ENCODE results near the gene PSMB8. TPM values are rescaled to one million over a fixed set of nuclear protein-coding genes. Genes with fewer than 3 reads are reported as not detected.

The PSMB8 gene
- 18.2 to 24.9 TPM (median 19.5 TPM) in 5 replicates for total RNA-seq (2022; extraction: Qiagen RNA extraction; ENCODE audit: low read depth)

GRCh38 chr6:32843979-32844838 lies at the start of gene PSMB8:
TSS of gene PSMB8 (minus strand) at chr6:32844047. CDS start at chr6:32843996, 51 bp downstream.

DNA sequence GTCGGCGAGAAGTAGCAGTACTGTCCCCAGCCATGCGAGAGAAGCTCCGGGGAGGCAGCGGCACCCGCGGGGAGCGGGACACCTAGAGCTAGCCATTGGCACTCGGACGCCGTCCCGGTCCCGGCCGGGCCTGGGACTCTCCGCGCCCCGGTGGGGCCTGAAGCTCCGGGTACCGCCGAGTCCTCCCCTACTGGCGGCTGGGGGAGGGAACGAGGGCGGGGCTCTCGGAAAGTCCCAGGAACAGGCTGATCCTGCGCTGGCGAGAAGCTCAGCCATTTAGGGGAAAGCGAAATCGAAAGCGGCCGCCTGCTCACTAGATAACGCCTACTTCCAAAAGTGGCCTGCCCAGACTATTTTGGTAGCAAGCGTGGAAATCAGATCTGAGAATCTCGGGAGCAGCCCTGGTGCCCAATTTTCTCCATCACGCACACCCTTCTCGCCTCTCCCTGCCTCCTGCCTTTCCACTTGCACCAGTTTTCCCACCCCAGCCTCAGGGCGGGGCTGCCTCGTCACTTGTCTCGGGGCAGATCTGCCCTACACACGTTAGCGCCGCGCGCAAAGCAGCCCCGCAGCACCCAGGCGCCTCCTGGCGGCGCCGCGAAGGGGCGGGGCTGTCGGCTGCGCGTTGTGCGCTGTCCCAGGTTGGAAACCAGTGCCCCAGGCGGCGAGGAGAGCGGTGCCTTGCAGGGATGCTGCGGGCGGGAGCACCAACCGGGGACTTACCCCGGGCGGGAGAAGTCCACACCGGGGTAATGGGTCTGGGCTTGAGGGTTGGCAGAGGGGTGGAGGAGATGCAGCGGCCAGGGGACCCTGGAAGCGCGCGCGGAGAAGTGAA lies 9.9 kb upstream of the PSMB8 start, which contains the start of the genes PSMB9 and TAP1:
Gene PSMB9 (plus strand): TSS at position 652 of the 835 bp plus-strand sequence. CDS start 38 bp downstream, at position 690.
Gene TAP1 (minus strand): TSS at position 164 of the 835 bp plus-strand sequence. CDS start 68 bp downstream, at position 96.

GRCh38 chr6:32838114-32838958 lies 5.5 kb downstream of the PSMB8 start, which contains the start of gene TAP2:
TSS of gene TAP2 (minus strand) at chr6:32838739. CDS start at chr6:32838233, 506 bp downstream.

GRCh38 chr6:32816746-32817204 lies 27.1 kb downstream of the PSMB8 start, which contains the start of gene HLA-DOB:
TSS of gene HLA-DOB (minus strand) at chr6:32817002. CDS start at chr6:32816951, 51 bp downstream.

Other genes with a start within 250 kb of the PSMB8 start
- gene HLA-DQA1, start 206.6 kb downstream of the PSMB8 start, total RNA-seq (2022; extraction: Qiagen RNA extraction; ENCODE audit: low read depth), result not detected in 5 replicates
- not detected in 5 replicates for gene HLA-DQB1, start 177.4 kb downstream of the PSMB8 start, total RNA-seq (2022; extraction: Qiagen RNA extraction; ENCODE audit: low read depth)
- gene HLA-DQA2, start 102.7 kb downstream of the PSMB8 start, total RNA-seq (2022; extraction: Qiagen RNA extraction; ENCODE audit: low read depth), result not detected in 5 replicates
- not detected in 5 replicates for gene HLA-DQB2, start 80.5 kb downstream of the PSMB8 start, total RNA-seq (2022; extraction: Qiagen RNA extraction; ENCODE audit: low read depth)
- gene HLA-DOB, start 27.0 kb downstream of the PSMB8 start, total RNA-seq (2022; extraction: Qiagen RNA extraction; ENCODE audit: low read depth), result 0.18 to 0.36 TPM (median 0.30 TPM) in 4 of 5 replicates, not detected in the other
- gene TAP2, start 5.3 kb downstream of the PSMB8 start, total RNA-seq (2022; extraction: Qiagen RNA extraction; ENCODE audit: low read depth), result 13.2 to 21.8 TPM (median 16.8 TPM) in 5 replicates
- 34.1 to 42.0 TPM (median 39.9 TPM) in 5 replicates for gene TAP1, start 9.7 kb upstream of the PSMB8 start, total RNA-seq (2022; extraction: Qiagen RNA extraction; ENCODE audit: low read depth)
- gene PSMB9, start 10.1 kb upstream of the PSMB8 start, total RNA-seq (2022; extraction: Qiagen RNA extraction; ENCODE audit: low read depth), result 15.8 to 26.0 TPM (median 18.9 TPM) in 5 replicates
- 1.1 to 2.3 TPM (median 1.4 TPM) in 5 replicates for gene HLA-DMB, start 97.0 kb upstream of the PSMB8 start, total RNA-seq (2022; extraction: Qiagen RNA extraction; ENCODE audit: low read depth)
- 2.4 to 4.1 TPM (median 2.5 TPM) in 5 replicates for gene HLA-DMA, start 109.0 kb upstream of the PSMB8 start, total RNA-seq (2022; extraction: Qiagen RNA extraction; ENCODE audit: low read depth)
- gene BRD2, start 124.5 kb upstream of the PSMB8 start, total RNA-seq (2022; extraction: Qiagen RNA extraction; ENCODE audit: low read depth), result 110 to 139 TPM (median 125 TPM) in 5 replicates
- 0.03 to 0.14 TPM in 2 of 5 replicates, not detected in the others for gene HLA-DOA, start 165.5 kb upstream of the PSMB8 start, total RNA-seq (2022; extraction: Qiagen RNA extraction; ENCODE audit: low read depth)
- not detected in 5 replicates for gene HLA-DPA1, start 229.6 kb upstream of the PSMB8 start, total RNA-seq (2022; extraction: Qiagen RNA extraction; ENCODE audit: low read depth)
- not detected in 5 replicates for gene HLA-DPB1, start 231.9 kb upstream of the PSMB8 start, total RNA-seq (2022; extraction: Qiagen RNA extraction; ENCODE audit: low read depth)

Data from A549 treated with GW870086 at 1 μM for 4 hours (cell line).